Measurements from ENCODE around the gene MPL.
A peak's percentile ranks its signal among the peaks of the same experiment; 100 is the strongest.

The MPL gene

GRCh38 chr1:43325381-43325780 lies 12.2 kb upstream of the MPL start:
- no peak for DNase-seq (ENCODE audit: low spot score)

GRCh38 chr1:43327549-43328292 lies 9.9 kb upstream of the MPL start:
- DNase-seq (ENCODE audit: low spot score): no peak

GRCh38 chr1:43329995-43330751 lies 7.4 kb upstream of the MPL start:
- peak; percentile 34 for DNase-seq (ENCODE audit: low spot score)

GRCh38 chr1:43331688-43332087 lies 5.9 kb upstream of the MPL start:
- no peak for DNase-seq (ENCODE audit: low spot score)

- no peak for DNase-seq (ENCODE audit: low spot score)
Measured at GRCh38 chr1:43334453-43335205, 3.0 kb upstream of the MPL start.

GRCh38 chr1:43338001-43338400 lies 383 bp downstream of the MPL start:
- no peak for DNase-seq (ENCODE audit: low spot score)

- no peak for DNase-seq (ENCODE audit: low spot score)
Measured at GRCh38 chr1:43339584-43340232, 2.1 kb downstream of the MPL start.

- no peak for DNase-seq (ENCODE audit: low spot score)
Measured at GRCh38 chr1:43340559-43340958, 2.9 kb downstream of the MPL start.

GRCh38 chr1:43344267-43344850 lies 6.7 kb downstream of the MPL start:
- no peak for DNase-seq (ENCODE audit: low spot score)

- DNase-seq (ENCODE audit: low spot score): peak; percentile 64
Measured at GRCh38 chr1:43345120-43345519, 7.5 kb downstream of the MPL start.

- no peak for DNase-seq (ENCODE audit: low spot score)
Measured at GRCh38 chr1:43346636-43347035, 9.0 kb downstream of the MPL start.

- peak; percentile 46 for DNase-seq (ENCODE audit: low spot score)
Measured at GRCh38 chr1:43348343-43348808, 10.8 kb downstream of the MPL start.

- peak; percentile 93 for DNase-seq (ENCODE audit: low spot score)
Measured at GRCh38 chr1:43348809-43349593, 11.4 kb downstream of the MPL start.

- no peak for DNase-seq (ENCODE audit: low spot score)
Measured at GRCh38 chr1:43349594-43350306, 12.1 kb downstream of the MPL start.

- DNase-seq (ENCODE audit: low spot score): no peak
Measured at GRCh38 chr1:43350976-43351375, 13.4 kb downstream of the MPL start.

GRCh38 chr1:43351421-43352350 lies 14.1 kb downstream of the MPL start:
- DNase-seq (ENCODE audit: low spot score): no peak

- no peak for DNase-seq (ENCODE audit: low spot score)
Measured at GRCh38 chr1:43352351-43352705, 14.7 kb downstream of the MPL start.

- no peak for DNase-seq (ENCODE audit: low spot score)
Measured at GRCh38 chr1:43352881-43353280, 15.3 kb downstream of the MPL start.

GRCh38 chr1:43354471-43354870 lies 16.9 kb downstream of the MPL start:
- no peak for DNase-seq (ENCODE audit: low spot score)

All from LoVo (cell line).